Kidney capillary endothelial cell (primary cell): ENCODE data around the gene RASD2.

Experiments
- DNase-seq: peaks from one replicate; pipeline ENCODE4 v3.0.0-alpha.2; 2018; ENCODE audit warnings: low spot score

Gene RASD2

DNA sequence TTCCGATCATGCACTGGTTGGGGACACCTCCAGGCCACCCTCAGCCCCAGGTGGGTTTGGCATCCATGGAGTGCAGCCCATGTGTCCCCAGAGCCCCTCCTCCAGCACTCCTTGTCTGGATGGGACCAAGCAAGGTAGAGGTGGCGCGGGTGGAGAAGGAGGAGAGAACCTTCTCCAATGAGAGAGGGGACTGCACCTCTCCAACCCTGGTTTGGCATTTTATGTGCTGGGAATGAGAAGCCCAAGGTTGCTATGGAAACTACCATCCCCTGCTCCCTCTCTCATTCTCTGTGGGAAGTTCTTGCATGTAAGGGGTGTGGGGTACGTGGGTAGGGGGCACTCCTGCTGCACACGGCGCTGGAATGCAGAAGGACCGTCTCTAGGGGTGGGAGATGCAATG lies 21.8 kb upstream of the RASD2 start:
- DNase-seq: no peak

GRCh38 chr22:35519306-35520000 lies 21.2 kb upstream of the RASD2 start:
- DNase-seq: no peak

- no peak for DNase-seq
Measured at GRCh38 chr22:35521358-35522224, 19.0 kb upstream of the RASD2 start.

DNA sequence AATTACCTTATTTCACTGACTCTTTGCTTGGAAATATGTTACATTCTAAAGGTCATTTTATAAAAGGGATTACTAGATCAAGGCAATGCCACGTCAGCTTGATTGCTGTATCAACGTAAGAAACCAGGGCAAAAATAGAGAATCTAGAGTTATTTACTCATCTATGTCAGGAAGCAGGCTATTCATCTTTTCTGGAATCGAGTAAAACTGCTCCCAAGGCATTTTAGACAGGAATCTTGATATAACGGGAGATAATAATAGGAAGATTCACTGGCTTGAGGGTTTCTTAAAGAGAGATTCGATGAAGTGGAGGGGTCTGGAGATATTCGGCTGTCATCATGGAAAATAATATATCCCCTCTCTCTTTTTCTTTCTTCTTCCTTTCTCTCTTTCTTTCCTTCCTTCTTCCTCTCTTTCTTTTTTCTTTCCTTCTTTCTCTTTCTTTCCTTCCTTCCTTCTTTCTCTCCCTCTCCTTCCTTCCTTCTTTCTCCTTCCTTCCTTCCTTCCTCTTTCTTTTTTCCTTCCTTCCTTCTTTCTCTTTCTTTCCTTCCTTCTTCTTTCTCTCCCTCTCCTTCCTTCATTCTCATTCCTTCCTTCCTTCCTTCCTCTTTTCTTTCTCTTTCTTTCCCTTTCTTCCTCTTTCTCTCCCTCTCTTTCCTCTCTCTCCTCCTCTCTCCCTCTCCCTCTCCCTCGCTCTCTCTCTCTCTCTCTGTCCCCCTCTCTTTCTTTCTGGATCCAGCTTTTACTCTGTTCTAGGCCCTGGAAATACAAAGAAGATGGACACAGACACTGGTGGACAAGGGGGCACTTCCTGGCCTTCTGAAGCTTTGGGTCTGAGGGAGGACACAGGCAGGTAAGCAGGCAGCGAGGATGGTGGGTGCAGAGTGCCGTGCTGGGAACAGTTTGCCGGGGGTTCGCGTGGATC lies 18.1 kb upstream of the RASD2 start:
- DNase-seq: no peak

GRCh38 chr22:35523167-35523947 lies 17.3 kb upstream of the RASD2 start:
- no peak for DNase-seq

DNA sequence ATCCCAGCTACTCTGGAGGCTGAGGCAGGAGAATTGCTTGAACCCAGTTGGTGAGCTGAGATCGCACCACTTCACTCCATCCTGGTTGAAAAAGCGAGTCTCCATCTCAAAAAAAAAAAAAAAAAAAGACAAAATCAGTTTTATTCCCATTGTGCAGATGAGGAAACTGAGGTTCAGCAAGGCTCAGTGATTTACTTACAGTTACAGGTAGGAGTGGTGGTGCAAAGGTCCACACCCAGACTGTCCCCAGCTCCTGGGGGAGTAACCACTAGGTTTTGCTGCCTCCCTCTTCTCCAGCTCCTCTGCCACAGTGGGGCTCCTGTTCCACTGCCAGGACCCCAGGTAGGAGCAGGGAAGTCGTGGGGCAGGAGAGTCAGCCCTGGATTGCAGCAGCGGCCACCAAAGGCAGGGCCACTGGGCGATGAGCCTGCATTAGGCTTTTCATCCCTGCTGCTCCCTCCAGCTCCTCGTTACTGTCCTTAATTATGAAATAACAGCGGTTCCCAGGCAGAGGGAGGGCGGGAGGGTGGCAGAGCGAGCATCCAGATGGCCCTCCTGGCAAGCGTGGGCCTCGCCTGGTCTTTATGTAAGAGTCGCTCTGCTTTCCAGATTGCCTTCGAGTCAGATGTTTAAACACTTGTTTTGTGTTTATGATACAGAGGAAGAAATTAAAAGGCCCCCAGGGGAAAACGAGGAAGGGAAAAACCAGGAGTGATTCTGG lies 15.5 kb upstream of the RASD2 start:
- no peak for DNase-seq

DNA sequence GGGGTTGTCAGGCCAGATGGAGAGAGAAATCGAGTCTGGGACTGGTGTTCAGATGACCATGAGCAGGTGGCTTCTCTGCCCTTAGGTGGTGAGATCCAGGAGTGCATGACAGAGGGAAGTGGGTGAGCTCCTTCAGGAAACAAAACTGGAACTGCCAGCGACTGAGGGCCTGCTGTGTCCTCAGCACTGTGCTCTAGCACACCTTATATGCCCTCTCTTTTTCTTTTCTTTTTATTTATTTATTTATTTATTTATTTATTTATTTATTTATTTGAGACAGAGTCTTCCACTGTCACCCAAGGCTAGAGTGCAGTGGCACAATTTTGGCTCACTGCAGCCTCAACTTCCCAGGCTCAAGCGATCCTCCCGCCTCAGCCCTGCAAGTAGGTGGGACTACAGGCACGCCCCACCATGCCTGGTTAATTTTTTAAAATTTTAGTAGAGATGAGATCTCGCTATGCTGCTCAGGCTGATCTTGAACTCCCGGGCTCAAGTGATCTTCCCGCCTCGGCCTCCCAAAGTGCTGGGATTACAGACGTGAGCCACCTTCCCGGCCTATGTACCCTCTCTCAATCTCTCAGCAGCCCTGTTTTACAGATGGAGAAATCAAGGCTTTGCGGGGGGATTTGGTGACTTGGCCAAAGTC lies 14.8 kb upstream of the RASD2 start:
- DNase-seq: no peak

GRCh38 chr22:35526333-35526979 lies 14.2 kb upstream of the RASD2 start:
- no peak for DNase-seq

- no peak for DNase-seq
Measured at GRCh38 chr22:35528927-35529326, 11.7 kb upstream of the RASD2 start.

GRCh38 chr22:35530700-35531099 lies 9.9 kb upstream of the RASD2 start:
- no peak for DNase-seq

- DNase-seq: no peak
Measured at GRCh38 chr22:35531202-35531601, 9.4 kb upstream of the RASD2 start.

DNA sequence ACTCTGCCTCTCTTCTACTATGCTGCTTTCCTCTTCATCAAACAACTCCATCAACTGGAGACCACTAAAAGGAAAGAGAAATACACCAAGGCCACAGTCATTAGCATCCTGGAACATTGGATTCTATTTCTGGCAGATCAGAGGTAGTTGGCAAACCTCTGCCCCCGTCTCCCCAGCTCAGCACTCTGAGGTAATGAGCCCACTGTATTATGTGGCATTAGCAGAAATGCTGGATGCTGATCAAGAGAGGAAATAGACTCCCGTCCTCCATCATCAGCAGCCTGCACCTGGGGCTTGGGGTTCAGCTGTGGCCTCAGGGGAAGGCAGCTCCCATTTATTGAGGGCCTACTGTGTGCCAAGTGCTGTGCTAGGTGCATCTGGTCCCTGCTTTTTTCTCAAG lies 9.0 kb upstream of the RASD2 start:
- DNase-seq: no peak

- no peak for DNase-seq
Measured at GRCh38 chr22:35533365-35534029, 7.1 kb upstream of the RASD2 start.

DNA sequence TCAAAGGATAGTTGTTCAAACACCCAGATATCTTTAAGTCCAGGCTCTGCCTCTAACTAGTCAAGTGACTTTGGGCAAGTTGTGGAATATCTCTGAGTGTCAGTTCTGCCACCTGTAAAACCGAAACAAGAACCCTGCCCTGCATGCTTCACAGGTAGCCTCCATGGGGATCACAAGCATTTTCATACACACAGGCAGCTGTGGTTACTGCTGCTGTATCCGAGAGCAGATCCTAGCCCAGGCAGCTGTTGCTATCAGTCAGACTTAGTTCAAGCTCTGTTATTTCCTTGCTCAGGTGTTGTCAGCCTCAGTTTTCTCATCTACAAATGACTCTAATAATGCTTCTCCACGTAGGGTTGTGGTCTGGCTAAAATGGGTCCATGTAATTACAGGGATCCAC lies 6.5 kb upstream of the RASD2 start:
- DNase-seq: no peak

- DNase-seq: no peak
Measured at GRCh38 chr22:35537232-35537631, 3.4 kb upstream of the RASD2 start.

DNA sequence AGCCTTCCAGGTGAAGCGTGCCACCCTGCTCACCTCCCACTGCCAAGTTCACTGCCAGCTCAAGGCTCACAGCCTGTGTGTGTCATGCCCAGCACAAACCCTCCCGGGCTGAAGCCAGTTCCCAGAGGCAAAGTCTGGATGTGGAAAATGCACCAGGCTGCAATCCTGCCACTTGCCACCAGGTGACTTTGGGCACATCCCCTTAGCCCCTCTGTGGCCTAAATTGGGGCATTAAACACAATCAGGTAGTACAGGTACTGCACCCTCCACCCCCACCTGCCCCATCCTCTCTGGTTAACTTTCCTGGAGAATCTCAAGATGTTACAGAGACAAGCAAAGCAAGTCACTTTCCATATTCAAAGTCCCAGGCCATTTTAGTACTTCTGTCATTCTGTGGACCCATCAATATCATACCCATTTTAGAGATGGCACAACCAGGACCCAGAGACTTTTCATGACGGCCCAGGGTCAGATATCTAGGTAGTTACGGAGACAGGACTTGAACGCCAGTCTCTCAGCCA lies 1.8 kb upstream of the RASD2 start:
- no peak for DNase-seq

- no peak for DNase-seq
Measured at GRCh38 chr22:35539487-35539886, 1.1 kb upstream of the RASD2 start.

GRCh38 chr22:35539910-35540594 lies 579 bp upstream of the RASD2 start:
- no peak for DNase-seq
